Keratinocyte (primary cell): ENCODE results near the gene GLT1D1. TPM values are rescaled to one million over a fixed set of nuclear protein-coding genes. Genes with fewer than 3 reads are reported as not detected.

ENCODE experiments used
- DNase-seq: peaks from one replicate; pipeline ENCODE4 v3.0.0-alpha.2; 2011; ENCODE audit warnings: low read depth, missing footprints, low spot score
- FAIRE-seq: peaks from 2 replicates; lab custom pipeline; 2011; peaks lifted over from hg19 to GRCh38; lab: Jason Lieb, UNC
- H2AFZ ChIP-seq: 2 replicates; pipeline ENCODE4 v1.6.0; 2012; ENCODE audit warnings: low read length, control low read depth, inconsistent platforms; ENCODE audit not compliant: control insufficient read depth
- H3K27ac ChIP-seq: 2 replicates; pipeline ENCODE4 v1.5.1; 2011; ENCODE audit warnings: low read length; ENCODE audit not compliant: control insufficient read depth, insufficient read depth
- H3K27me3 ChIP-seq: 3 replicates; pipeline ENCODE4 v1.6.0; 2011; ENCODE audit warnings: low read length; ENCODE audit not compliant: control insufficient read depth, insufficient read depth; ENCODE audit errors: extremely low read depth
- H3K36me3 ChIP-seq, 2 experiments: 2 replicates in 1 of 2; 3 replicates in 1 of 2; pipeline ENCODE4 v1.5.1; 2011; ENCODE audit warnings: low read length in 2 of 2, mild to moderate bottlenecking in 1 of 2; ENCODE audit not compliant: control insufficient read depth in 2 of 2, insufficient read depth in 2 of 2; ENCODE audit errors: extremely low read depth in 1 of 2
- H3K4me1 ChIP-seq: 3 replicates; pipeline ENCODE4 v1.5.1; 2011; ENCODE audit warnings: low read length; ENCODE audit not compliant: control insufficient read depth, insufficient read depth; ENCODE audit errors: extremely low read depth
- H3K4me2 ChIP-seq: 3 replicates; pipeline ENCODE4 v1.6.0; 2011; ENCODE audit warnings: low read depth, low read length; ENCODE audit not compliant: control insufficient read depth, insufficient read depth; ENCODE audit errors: extremely low read depth
- H3K4me3 ChIP-seq, 3 experiments: fragments of 200-600 bp in 1 of 3; sonication (generic) in 1 of 3; 2 replicates in 2 of 3; 3 replicates in 1 of 3; pipeline ENCODE4 v1.5.1; 2011 to 2016; ENCODE audit warnings: low read length in 3 of 3, mild to moderate bottlenecking in 3 of 3, control low read depth in 2 of 3, inconsistent platforms in 1 of 3, low read depth in 1 of 3, mixed read lengths in 1 of 3, mixed run types in 1 of 3, moderate library complexity in 1 of 3; ENCODE audit not compliant: control insufficient read depth in 2 of 3, insufficient read depth in 2 of 3; ENCODE audit errors: extremely low read depth in 1 of 3
- H3K79me2 ChIP-seq: 2 replicates; pipeline ENCODE4 v1.6.0; 2012; ENCODE audit warnings: low read length; ENCODE audit not compliant: control insufficient read depth, insufficient read depth
- H3K9ac ChIP-seq: 3 replicates; pipeline ENCODE4 v1.6.0; 2011; ENCODE audit warnings: low read length; ENCODE audit not compliant: control insufficient read depth, insufficient read depth; ENCODE audit errors: extremely low read depth
- H3K9me1 ChIP-seq: 3 replicates; pipeline ENCODE4 v1.6.0; 2011; ENCODE audit warnings: low read length; ENCODE audit not compliant: control insufficient read depth, insufficient read depth; ENCODE audit errors: extremely low read depth
- H3K9me3 ChIP-seq: 2 replicates; pipeline ENCODE4 v1.5.1; 2012; ENCODE audit warnings: low read depth, low read length; ENCODE audit not compliant: control insufficient read depth
- H4K20me1 ChIP-seq: 3 replicates; pipeline ENCODE4 v1.6.0; 2011; ENCODE audit warnings: low read length; ENCODE audit not compliant: control insufficient read depth, insufficient read depth; ENCODE audit errors: extremely low read depth
- EZH2 ChIP-seq: IDR thresholded peaks from one replicate; pipeline ENCODE4 v1.6.1; 2012; ENCODE audit warnings: inconsistent platforms, mild to moderate bottlenecking, low read length, moderate library complexity
- dilution Hi-C: fragments of 300-500 bp; cut with MboI; formaldehyde crosslinking; loops from one replicate; pipeline ENCODE4 v1.7.0; 2020; ENCODE audit warnings: low sequenced_read_pairs; ENCODE audit not compliant: extremely low pct_ligation_motif_present
- polyA plus RNA-seq, 5 experiments: library from polyadenylated mRNA; depleted of rRNA in 3 of 5; stranded (reverse) in 3 of 5; stranded (forward) in 1 of 5; unstranded in 1 of 5; fragments of >200 nt; gene quantifications; 1 replicate in 1 of 5; 2 replicates in 3 of 5; 3 replicates in 1 of 5; pipeline versions ENCODE4 v1.2.1 to v1.2.3, GENCODE V29; 2011 to 2012; ENCODE audit warnings: missing spikeins in 2 of 5, low read depth in 1 of 5, low replicate concordance in 1 of 5
- TF ChIP-seq, protein P1 (sequence below), 3 experiments: IDR thresholded peaks in 1 of 3; conservative IDR thresholded peaks in 1 of 3; optimal IDR thresholded peaks in 1 of 3; 2 replicates in 2 of 3; 3 replicates in 1 of 3; pipeline versions ENCODE3 to v1.5.1; 2011; ENCODE audit warnings: low read length in 3 of 3, mild to moderate bottlenecking in 3 of 3, moderate library complexity in 2 of 3, control low read depth in 1 of 3, inconsistent platforms in 1 of 3; ENCODE audit not compliant: insufficient read depth in 2 of 3; ENCODE audit errors: extremely low read depth in 1 of 3

GLT1D1 gene
- polyA plus RNA-seq, 1 donor (not counting 4 experiments of a cell fraction or from before 2014, with no cell fraction given) = not detected

DNA sequence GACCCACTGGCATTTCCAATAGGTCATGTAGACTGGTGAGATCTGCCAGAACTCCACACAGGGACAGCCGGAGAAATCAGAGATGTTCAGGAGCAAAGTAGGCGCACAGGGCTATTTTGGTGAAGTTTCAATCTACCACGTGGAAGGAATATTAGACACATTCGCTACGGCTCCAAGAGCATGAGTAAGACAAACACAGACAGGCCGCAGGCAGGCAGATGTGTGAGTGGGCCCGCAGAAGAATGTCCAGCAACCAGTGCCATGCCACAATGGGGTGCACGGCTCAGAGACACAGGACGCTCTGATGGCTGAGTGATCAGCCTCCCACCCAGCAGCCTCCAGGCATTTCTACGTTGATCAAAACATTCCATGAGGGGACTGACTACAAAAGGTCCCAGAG lies 39.9 kb upstream of the GLT1D1 start:
- Histone ChIP-seq H3K79me2 (peaks cover 93% of the 10 kb centered on the region), H3K27me3 (no peaks in the 10 kb centered on the region), H3K4me3 (no peak overlapping the region), H2AFZ (no peak overlapping the region), H4K20me1 (peaks cover 4% of the 10 kb centered on the region), H3K27ac (no peak overlapping the region), H3K9me1 (no peaks in the 10 kb centered on the region), H3K9me3 (no peaks in the 10 kb centered on the region), H3K4me1 (peaks cover 11% of the 10 kb centered on the region), H3K4me2 (no peak overlapping the region), H3K36me3 (peaks cover 18 to 20% of the 10 kb centered on the region in 2 experiments), H3K9ac (no peak overlapping the region)
- no peak for DNase-seq
- dilution Hi-C loops = no loop called here
- FAIRE-seq = no peak
- no peak for TF ChIP-seq EZH2
- TF ChIP-seq, protein P1, sequence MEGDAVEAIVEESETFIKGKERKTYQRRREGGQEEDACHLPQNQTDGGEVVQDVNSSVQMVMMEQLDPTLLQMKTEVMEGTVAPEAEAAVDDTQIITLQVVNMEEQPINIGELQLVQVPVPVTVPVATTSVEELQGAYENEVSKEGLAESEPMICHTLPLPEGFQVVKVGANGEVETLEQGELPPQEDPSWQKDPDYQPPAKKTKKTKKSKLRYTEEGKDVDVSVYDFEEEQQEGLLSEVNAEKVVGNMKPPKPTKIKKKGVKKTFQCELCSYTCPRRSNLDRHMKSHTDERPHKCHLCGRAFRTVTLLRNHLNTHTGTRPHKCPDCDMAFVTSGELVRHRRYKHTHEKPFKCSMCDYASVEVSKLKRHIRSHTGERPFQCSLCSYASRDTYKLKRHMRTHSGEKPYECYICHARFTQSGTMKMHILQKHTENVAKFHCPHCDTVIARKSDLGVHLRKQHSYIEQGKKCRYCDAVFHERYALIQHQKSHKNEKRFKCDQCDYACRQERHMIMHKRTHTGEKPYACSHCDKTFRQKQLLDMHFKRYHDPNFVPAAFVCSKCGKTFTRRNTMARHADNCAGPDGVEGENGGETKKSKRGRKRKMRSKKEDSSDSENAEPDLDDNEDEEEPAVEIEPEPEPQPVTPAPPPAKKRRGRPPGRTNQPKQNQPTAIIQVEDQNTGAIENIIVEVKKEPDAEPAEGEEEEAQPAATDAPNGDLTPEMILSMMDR (optimal IDR thresholded peaks at IDR 0.05 in 1 of 3, IDR thresholded peaks at IDR 0.05 in 1 of 3, conservative IDR thresholded peaks at IDR 0.05 in 1 of 3; ENCODE audit: extremely low read depth in 1 of 3, insufficient read depth in 2 of 3, low read length in 3 of 3) = no peak

DNA sequence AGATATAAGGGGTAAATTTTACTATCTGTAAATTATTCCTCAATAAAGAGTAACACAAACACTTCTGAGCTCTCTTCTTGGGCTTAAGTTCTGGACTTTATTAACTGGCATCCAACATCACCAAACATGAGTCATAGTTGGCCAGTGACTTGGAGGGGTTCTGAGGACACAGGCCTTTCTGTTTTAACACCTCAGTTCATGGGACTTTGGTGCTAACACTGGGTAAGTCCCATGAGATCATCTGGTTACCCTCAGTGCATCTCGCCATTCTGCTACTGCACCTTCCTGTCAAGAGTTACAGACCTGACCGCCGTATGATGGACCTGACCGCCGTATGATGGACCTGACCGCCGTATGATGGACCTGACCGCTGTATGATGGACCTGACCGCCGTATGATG lies 39.4 kb upstream of the GLT1D1 start:
- no peaks in the 10 kb centered on the region for H3K9me3 ChIP-seq
- H3K4me2 ChIP-seq = no peak overlapping the region
- no peaks in the 10 kb centered on the region for H3K27me3 ChIP-seq
- H3K4me1 ChIP-seq = peaks cover 16% of the 10 kb centered on the region
- no peak overlapping the region for H3K9ac ChIP-seq
- TF ChIP-seq EZH2 = no peak
- TF ChIP-seq, protein P1 (optimal IDR thresholded peaks at IDR 0.05 in 1 of 3, IDR thresholded peaks at IDR 0.05 in 1 of 3, conservative IDR thresholded peaks at IDR 0.05 in 1 of 3; ENCODE audit: extremely low read depth in 1 of 3, insufficient read depth in 2 of 3, low read length in 3 of 3) = no peak
- no peak overlapping the region for H2AFZ ChIP-seq
- dilution Hi-C loops = no loop called here
- peaks cover 93% of the 10 kb centered on the region for H3K79me2 ChIP-seq
- H3K36me3 ChIP-seq = peaks cover 13 to 16% of the 10 kb centered on the region in 2 experiments
- peaks cover 7% of the 10 kb centered on the region for H4K20me1 ChIP-seq
- no peak overlapping the region for H3K27ac ChIP-seq
- FAIRE-seq = no peak
- no peak for DNase-seq
- no peaks in the 10 kb centered on the region for H3K9me1 ChIP-seq
- no peak overlapping the region for H3K4me3 ChIP-seq
